ENCODE results near the gene BOK.

DNA sequence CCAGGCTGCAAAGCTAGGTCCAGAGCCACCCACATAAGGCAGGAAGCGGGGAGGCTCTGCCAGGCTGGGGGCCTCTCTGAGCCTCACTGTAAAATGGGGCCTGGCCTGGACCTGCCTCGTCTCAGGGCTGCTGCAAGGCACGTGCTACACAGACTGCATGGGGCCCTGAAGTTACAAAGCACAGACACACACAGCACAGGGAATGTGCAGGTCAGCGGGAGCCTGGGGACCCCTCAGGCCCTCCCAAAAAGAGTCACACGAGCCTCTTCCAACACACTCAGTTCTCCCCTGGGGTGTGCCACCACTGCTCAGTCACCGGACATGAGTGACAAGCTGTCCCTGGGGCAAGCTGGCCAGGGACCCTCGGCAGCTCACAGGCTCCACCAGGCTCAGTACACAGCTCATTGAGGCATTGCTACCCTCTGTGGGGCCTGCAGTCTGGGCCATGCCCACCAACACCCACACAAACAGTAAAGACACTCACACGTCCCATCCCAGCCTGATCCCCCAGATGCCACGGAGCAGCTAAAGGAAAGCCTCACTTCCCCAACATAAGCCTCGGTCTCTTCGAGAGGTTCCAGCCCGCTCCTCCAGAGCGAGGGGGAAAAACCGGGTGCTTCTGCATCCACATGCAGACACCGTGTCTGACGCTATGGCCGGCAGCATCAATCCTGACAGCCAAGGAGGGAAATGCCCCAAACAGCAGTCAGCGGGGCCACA, 33.7 kb downstream of the BOK start:
- TF ChIP-seq EZH2 (IDR thresholded peaks at IDR 0.05) (no peak), POLR2AphosphoS5 (IDR thresholded peaks at IDR 0.05; ENCODE audit: borderline replicate concordance, low read depth, low read length) (no peak)
